CD4-positive, alpha-beta T cell (primary cell): ENCODE results near the gene NLRP7. TPM values are rescaled to one million over a fixed set of nuclear protein-coding genes. Genes with fewer than 3 reads are reported as not detected.
"Not testable (repeated sequence)": the region's sequence is repeated elsewhere in the genome, so short reads cannot be mapped to it uniquely, and the experiment has no call there.

ENCODE experiments used
- ATAC-seq: fragments of 200-7000 bp; cut with Tn5 transposase; one replicate; pipeline ENCODE4 v1.10.0; 2022; ENCODE audit warnings: mild to moderate bottlenecking; ENCODE audit not compliant: poor library complexity
- CTCF ChIA-PET: fragments of 350-600 bp; sonication (Branson Sonifier 250); formaldehyde crosslinking; loops from one replicate; lab custom pipeline; 2021; ENCODE audit warnings: antibody characterized with exemption, inconsistent platforms; lab: Charles Lee
- POLR2A ChIA-PET: fragments of 350-600 bp; sonication (Branson Sonifier 250); formaldehyde crosslinking; loops from one replicate; lab custom pipeline; 2021; ENCODE audit warnings: antibody characterized with exemption, inconsistent platforms; lab: Charles Lee
- DNase-seq, 14 experiments: peaks; one replicate each; pipeline ENCODE4 v3.0.0-alpha.2; 2013 to 2020; ENCODE audit warnings: mixed read lengths in 2 of 14
- H3K27ac ChIP-seq, 2 donors: one replicate each; pipeline versions ENCODE4 v1.5.1 to v1.7.0; 2013; ENCODE audit warnings: low read length in 2 of 2, low read depth in 1 of 2, mild to moderate bottlenecking in 1 of 2
- H3K27me3 ChIP-seq, 2 experiments: 1 replicate in 1 of 2; 2 replicates in 1 of 2; pipeline versions ENCODE4 v1.6.1 to v1.7.0; 2013; ENCODE audit warnings: low read length in 2 of 2, control low read depth in 1 of 2, mild to moderate bottlenecking in 1 of 2, moderate library complexity in 1 of 2; ENCODE audit not compliant: insufficient read depth in 2 of 2, control insufficient read depth in 1 of 2
- H3K36me3 ChIP-seq: one replicate; pipeline ENCODE4 v1.6.1; 2013; ENCODE audit warnings: low read length, control low read depth; ENCODE audit not compliant: insufficient read depth
- H3K4me1 ChIP-seq: one replicate; pipeline ENCODE4 v1.6.1; 2013; ENCODE audit warnings: low read length, control low read depth; ENCODE audit not compliant: insufficient read depth
- H3K4me3 ChIP-seq: one replicate; pipeline ENCODE4 v1.5.1; 2013; ENCODE audit warnings: mild to moderate bottlenecking, low read length, moderate library complexity
- H3K9me3 ChIP-seq, 2 experiments: 1 replicate in 1 of 2; 2 replicates in 1 of 2; pipeline versions ENCODE4 v1.6.1 to v1.7.0; 2013; ENCODE audit warnings: low read length in 2 of 2, mild to moderate bottlenecking in 2 of 2, control low read depth in 1 of 2, moderate library complexity in 1 of 2; ENCODE audit not compliant: control insufficient read depth in 1 of 2, insufficient read depth in 1 of 2
- H3K27ac Mint-ChIP-seq: one replicate; pipeline ENCODE4 v1.8.0; 2020; ENCODE audit warnings: mixed read lengths
- H3K27me3 Mint-ChIP-seq: one replicate; pipeline ENCODE4 v1.8.0; 2021; ENCODE audit warnings: mixed read lengths
- H3K36me3 Mint-ChIP-seq: one replicate; pipeline ENCODE4 v1.8.0; 2021; ENCODE audit warnings: low read depth, mixed read lengths
- H3K4me1 Mint-ChIP-seq: one replicate; pipeline ENCODE4 v1.8.0; 2021; ENCODE audit warnings: low read depth, mixed read lengths
- H3K4me3 Mint-ChIP-seq: one replicate; pipeline ENCODE4 v1.8.0; 2020; ENCODE audit warnings: mild to moderate bottlenecking, mixed read lengths
- H3K9me3 Mint-ChIP-seq: one replicate; pipeline ENCODE4 v1.8.0; 2020; ENCODE audit warnings: mixed read lengths
- intact Hi-C, 2 experiments: fragments of 100-400 bp; cut with DNase I in 1 of 2; cut with micrococcal nuclease in 1 of 2; formaldehyde crosslinking; loops; one replicate each; pipeline versions ENCODE4 v1.15.1 to v1.9.0; 2023 to 2025; cut with DNase I, micrococcal nuclease
- total RNA-seq, 174 experiments: library from RNA in 2 of 174; stranded (reverse) in 2 of 174; gene quantifications; one replicate each; pipeline ENCODE4 v1.2.3 and lab custom pipeline; 2021 to 2026
- TF ChIP-seq, protein P1 (sequence below): fragments of 200-600 bp; IDR thresholded peaks from one replicate; pipeline ENCODE4 v1.8.0; 2022; ENCODE audit warnings: antibody characterized with exemption, mild to moderate bottlenecking

Gene NLRP7
- total RNA-seq, 2 experiments from 2014 or later: not detected

DNA sequence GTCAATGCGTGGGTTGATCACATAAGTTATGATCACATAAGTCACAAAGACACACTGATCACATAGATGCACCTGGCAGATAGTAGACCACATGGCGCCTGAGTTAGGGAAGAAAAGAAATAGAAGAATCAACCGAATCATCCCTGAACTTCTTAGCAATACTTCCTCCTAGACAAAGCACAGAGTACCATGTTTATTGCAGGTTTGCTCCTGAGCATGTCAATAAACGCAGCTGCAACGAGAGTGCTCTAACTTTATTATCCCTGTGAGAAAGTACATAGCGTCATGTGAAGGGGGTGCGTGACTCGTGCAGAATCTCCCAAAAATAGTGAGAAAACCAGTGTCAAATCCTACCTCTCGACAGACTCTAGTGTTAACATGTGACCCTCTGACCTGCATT lies 24.1 kb downstream of the NLRP7 start:
- H3K4me1 ChIP-seq: no peaks in the 10 kb centered on the region
- Mint-ChIP-seq H3K27me3 (peaks cover 32% of the 10 kb centered on the region), H3K4me1 (no peaks in the 10 kb centered on the region), H3K9me3 (peaks cover 4% of the 10 kb centered on the region), H3K27ac (no peak overlapping the region), H3K36me3 (no peaks in the 10 kb centered on the region), H3K4me3 (no peak overlapping the region)
- no peak overlapping the region for H3K4me3 ChIP-seq
- intact Hi-C loops: no loop called here
- TF ChIP-seq, protein P1, sequence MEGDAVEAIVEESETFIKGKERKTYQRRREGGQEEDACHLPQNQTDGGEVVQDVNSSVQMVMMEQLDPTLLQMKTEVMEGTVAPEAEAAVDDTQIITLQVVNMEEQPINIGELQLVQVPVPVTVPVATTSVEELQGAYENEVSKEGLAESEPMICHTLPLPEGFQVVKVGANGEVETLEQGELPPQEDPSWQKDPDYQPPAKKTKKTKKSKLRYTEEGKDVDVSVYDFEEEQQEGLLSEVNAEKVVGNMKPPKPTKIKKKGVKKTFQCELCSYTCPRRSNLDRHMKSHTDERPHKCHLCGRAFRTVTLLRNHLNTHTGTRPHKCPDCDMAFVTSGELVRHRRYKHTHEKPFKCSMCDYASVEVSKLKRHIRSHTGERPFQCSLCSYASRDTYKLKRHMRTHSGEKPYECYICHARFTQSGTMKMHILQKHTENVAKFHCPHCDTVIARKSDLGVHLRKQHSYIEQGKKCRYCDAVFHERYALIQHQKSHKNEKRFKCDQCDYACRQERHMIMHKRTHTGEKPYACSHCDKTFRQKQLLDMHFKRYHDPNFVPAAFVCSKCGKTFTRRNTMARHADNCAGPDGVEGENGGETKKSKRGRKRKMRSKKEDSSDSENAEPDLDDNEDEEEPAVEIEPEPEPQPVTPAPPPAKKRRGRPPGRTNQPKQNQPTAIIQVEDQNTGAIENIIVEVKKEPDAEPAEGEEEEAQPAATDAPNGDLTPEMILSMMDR: no peak
- H3K27ac ChIP-seq: no peak overlapping the region
- CTCF ChIA-PET: no interaction called here
- POLR2A ChIA-PET: no interaction called here
- DNase-seq: no peak
- no peaks in the 10 kb centered on the region for H3K36me3 ChIP-seq
- H3K9me3 ChIP-seq: peaks cover 3 to 39% of the 10 kb centered on the region in 2 experiments
- peaks cover 0 to 4% of the 10 kb centered on the region in 2 experiments for H3K27me3 ChIP-seq
- ATAC-seq: no peak

DNA sequence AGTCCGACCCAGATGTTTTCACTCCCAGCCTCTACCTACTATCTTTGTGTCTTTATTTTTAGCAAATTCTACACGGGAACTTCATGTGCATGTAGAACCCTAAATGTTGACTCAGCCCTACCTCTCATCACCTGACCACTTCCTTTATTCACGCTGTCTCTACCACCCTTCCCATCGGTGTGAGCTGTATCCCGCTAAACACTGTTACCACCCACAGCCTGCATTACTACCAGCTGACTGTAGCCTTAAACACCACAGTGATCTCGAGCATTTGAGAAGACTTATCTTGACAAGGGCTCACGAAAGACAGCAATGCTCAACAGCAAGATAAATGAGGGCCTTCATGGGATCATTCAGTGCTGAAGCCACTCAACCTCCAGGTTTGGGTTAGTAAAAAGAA lies 26.2 kb downstream of the NLRP7 start:
- peaks cover 0 to 26% of the 10 kb centered on the region in 2 experiments for H3K9me3 ChIP-seq
- TF ChIP-seq, protein P1: no peak
- Mint-ChIP-seq H3K27me3 (peaks cover 37% of the 10 kb centered on the region), H3K4me3 (no peak overlapping the region), H3K9me3 (peaks cover 1% of the 10 kb centered on the region), H3K36me3 (no peaks in the 10 kb centered on the region), H3K27ac (no peak overlapping the region), H3K4me1 (no peaks in the 10 kb centered on the region)
- intact Hi-C loops: no loop called here
- POLR2A ChIA-PET: no interaction called here
- H3K27me3 ChIP-seq: peaks cover 0 to 4% of the 10 kb centered on the region in 2 experiments
- CTCF ChIA-PET: no interaction called here
- no peak for DNase-seq
- H3K27ac ChIP-seq: no peak overlapping the region
- no peak for ATAC-seq
- no peak overlapping the region for H3K4me3 ChIP-seq
- H3K36me3 ChIP-seq: no peaks in the 10 kb centered on the region
- no peaks in the 10 kb centered on the region for H3K4me1 ChIP-seq

DNA sequence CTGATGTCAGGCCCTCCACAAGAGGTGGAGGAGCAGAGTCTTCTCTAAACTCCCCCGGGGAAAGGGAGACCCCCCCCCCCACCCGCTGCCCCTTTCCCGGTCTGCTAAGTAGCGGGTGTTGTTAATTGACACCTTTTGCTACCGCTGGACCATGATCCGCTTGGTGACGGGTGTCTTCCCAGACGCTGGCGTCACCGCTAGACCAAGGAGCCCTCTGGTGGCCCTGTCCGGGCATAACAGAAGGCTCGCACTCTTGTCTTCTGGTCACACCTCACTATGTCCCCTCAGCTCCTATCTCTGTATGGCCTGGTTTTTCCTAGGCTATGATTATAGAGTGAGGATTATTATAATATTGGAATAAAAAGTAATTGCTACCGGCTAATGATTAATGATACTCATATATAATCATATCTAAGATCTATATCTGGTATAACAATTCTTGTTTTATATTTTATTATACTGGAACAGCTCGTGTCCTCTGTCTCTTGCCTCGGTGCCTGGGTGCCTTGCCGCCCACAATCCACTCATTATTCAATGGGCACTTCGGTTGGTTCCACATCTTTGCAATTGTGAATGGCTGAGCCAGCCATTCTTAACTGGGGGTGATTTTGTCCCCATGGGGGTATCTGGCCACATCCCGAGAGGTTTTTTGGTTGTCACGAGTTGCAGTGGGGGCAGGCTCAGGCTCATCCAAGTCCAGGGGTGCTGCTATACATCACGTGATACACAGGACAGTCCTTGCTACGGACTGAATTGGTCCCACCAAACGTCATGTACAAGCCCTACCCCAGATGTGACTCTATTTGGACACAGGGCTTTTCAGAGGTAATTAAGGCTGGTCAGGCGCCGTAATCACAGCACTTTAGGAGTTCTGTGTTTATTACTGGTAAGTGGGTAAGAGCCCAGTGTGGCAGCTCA lies 27.4 kb downstream of the NLRP7 start:
- H3K27ac ChIP-seq, POLR2A ChIA-PET, H3K36me3 ChIP-seq, H3K4me1 ChIP-seq, H3K36me3 Mint-ChIP-seq, H3K27ac Mint-ChIP-seq, H3K27me3 ChIP-seq, H3K9me3 Mint-ChIP-seq, H3K4me3 Mint-ChIP-seq, ATAC-seq, H3K4me3 ChIP-seq, CTCF ChIA-PET, H3K4me1 Mint-ChIP-seq, intact Hi-C loops: not testable (repeated sequence)
- peaks cover 45% of the 10 kb centered on the region for H3K27me3 Mint-ChIP-seq
- DNase-seq: peak in 1 of 14 experiments; percentile 11
- peaks cover 0 to 20% of the 10 kb centered on the region in 2 experiments for H3K9me3 ChIP-seq
